Gastrocnemius medialis (tissue), 4 donors: ENCODE data around the gene MARCHF9. TPM values are rescaled to one million over a fixed set of nuclear protein-coding genes. Genes with fewer than 3 reads are reported as not detected.

Experiments used
- ATAC-seq, 2 donors: fragments of 150-250 bp; one replicate each; pipeline ENCODE4 v1.9.1; 2016
- DNase-seq, 2 donors: peaks; one replicate each; pipeline ENCODE4 v3.0.0-alpha.2; 2019
- H3K27ac ChIP-seq, 4 donors: fragments of 200-600 bp; sonication (generic); 1 replicate in 1 of 4; 2 replicates in 3 of 4; pipeline ENCODE4 v1.5.1; 2016 to 2018; ENCODE audit warnings: mild to moderate bottlenecking in 2 of 4, moderate library complexity in 1 of 4
- H3K27me3 ChIP-seq, 3 donors: fragments of 200-600 bp; sonication (generic) in 2 of 3; 1 replicate in 1 of 3; 2 replicates in 2 of 3; pipeline versions ENCODE4 v1.5.1 to v1.6.0; 2016 to 2019; ENCODE audit warnings: mild to moderate bottlenecking in 1 of 3, moderate library complexity in 1 of 3
- H3K36me3 ChIP-seq, 2 donors: fragments of 200-600 bp; sonication (generic) in 1 of 2; one replicate each; pipeline ENCODE4 v1.5.1; 2017 to 2018
- H3K4me1 ChIP-seq, 2 donors: fragments of 200-600 bp; sonication (generic) in 1 of 2; one replicate each; pipeline ENCODE4 v1.5.1; 2016 to 2017; ENCODE audit warnings: mild to moderate bottlenecking in 2 of 2
- H3K4me3 ChIP-seq, 4 donors: fragments of 200-600 bp; sonication (generic) in 3 of 4; 1 replicate in 1 of 4; 2 replicates in 3 of 4; pipeline ENCODE4 v1.5.1; 2016 to 2019; ENCODE audit warnings: mild to moderate bottlenecking in 2 of 4
- H3K9me3 ChIP-seq, 3 donors: fragments of 200-600 bp; sonication (generic) in 2 of 3; 1 replicate in 1 of 3; 2 replicates in 2 of 3; pipeline ENCODE4 v1.5.1; 2016 to 2019
- POLR2A ChIP-seq, 2 donors: fragments of 450-650 bp; IDR thresholded peaks; one replicate each; pipeline ENCODE4 v1.6.1; 2017; ENCODE audit warnings: antibody characterized with exemption in 2 of 2, mild to moderate bottlenecking in 2 of 2, moderate library complexity in 2 of 2
- in situ Hi-C, 4 donors: fragments of 200-750 bp; cut with MboI; loops; one replicate each; pipeline versions ENCODE4 v1.15.0 to v1.8.0; 2017; ENCODE audit warnings: low sequenced_read_pairs in 4 of 4
- intact Hi-C: fragments of 100-400 bp; cut with DNase I; formaldehyde crosslinking; loops from one replicate; pipeline ENCODE4 v1.15.1; 2023; ENCODE audit warnings: low total_unique reads
- total RNA-seq, 4 donors: library from RNA; depleted of rRNA; stranded (reverse); fragments of >200 nt; gene quantifications; one replicate each; pipeline versions ENCODE4 v1.1.0 to v1.2.3, GENCODE V29; 2016
- TF ChIP-seq, protein P1 (sequence below), 5 experiments: fragments of 450-650 bp in 3 of 5; fragments of 200-600 bp in 2 of 5; sonication (generic) in 2 of 5; IDR thresholded peaks in 4 of 5; conservative IDR thresholded peaks in 1 of 5; 1 replicate in 4 of 5; 2 replicates in 1 of 5; pipeline ENCODE4 v1.5.1; 2016 to 2019; ENCODE audit warnings: antibody characterized with exemption in 5 of 5, mild to moderate bottlenecking in 3 of 5, moderate library complexity in 3 of 5

The MARCHF9 gene
- total RNA-seq, 4 donors from 2014 or later, result 4.8 to 11.3 (median 7.9) TPM

GRCh38 chr12:57781801-57782200, 26.9 kb downstream of the MARCHF9 start:
- ATAC-seq, result no peak
- intact Hi-C loops, result loop anchor here (1.0 to 5.0 kb wide), 4 partner anchors 10 to 124 kb away; partner anchors contain the start of genes EEF1AKMT3, METTL1 and TSPAN31
- no peak overlapping the region for H3K4me3 ChIP-seq
- DNase-seq, result no peak
- in situ Hi-C loops, result loop anchor here in 1 of 4 donors (5.0 kb wide), 1 partner anchor 126 kb away; no protein-coding TSS in a partner anchor
- H3K9me3 ChIP-seq, result no peaks in the 10 kb centered on the region
- no peaks in the 10 kb centered on the region for H3K27me3 ChIP-seq
- TF ChIP-seq, protein P1, sequence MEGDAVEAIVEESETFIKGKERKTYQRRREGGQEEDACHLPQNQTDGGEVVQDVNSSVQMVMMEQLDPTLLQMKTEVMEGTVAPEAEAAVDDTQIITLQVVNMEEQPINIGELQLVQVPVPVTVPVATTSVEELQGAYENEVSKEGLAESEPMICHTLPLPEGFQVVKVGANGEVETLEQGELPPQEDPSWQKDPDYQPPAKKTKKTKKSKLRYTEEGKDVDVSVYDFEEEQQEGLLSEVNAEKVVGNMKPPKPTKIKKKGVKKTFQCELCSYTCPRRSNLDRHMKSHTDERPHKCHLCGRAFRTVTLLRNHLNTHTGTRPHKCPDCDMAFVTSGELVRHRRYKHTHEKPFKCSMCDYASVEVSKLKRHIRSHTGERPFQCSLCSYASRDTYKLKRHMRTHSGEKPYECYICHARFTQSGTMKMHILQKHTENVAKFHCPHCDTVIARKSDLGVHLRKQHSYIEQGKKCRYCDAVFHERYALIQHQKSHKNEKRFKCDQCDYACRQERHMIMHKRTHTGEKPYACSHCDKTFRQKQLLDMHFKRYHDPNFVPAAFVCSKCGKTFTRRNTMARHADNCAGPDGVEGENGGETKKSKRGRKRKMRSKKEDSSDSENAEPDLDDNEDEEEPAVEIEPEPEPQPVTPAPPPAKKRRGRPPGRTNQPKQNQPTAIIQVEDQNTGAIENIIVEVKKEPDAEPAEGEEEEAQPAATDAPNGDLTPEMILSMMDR (IDR thresholded peaks at IDR 0.05 in 4 of 5, conservative IDR thresholded peaks at IDR 0.05 in 1 of 5), result no peak
- no peak for TF ChIP-seq POLR2A (IDR thresholded peaks at IDR 0.05)
- H3K4me1 ChIP-seq, result peaks cover 9 to 15% of the 10 kb centered on the region in 2 donors
- H3K36me3 ChIP-seq, result peaks cover under 1 to 22% of the 10 kb centered on the region in 2 donors
- H3K27ac ChIP-seq, result no peak overlapping the region

- intact Hi-C loops (loop anchor here (1.0 to 5.0 kb wide), 4 partner anchors 10 to 123 kb away; partner anchors contain the start of genes EEF1AKMT3, METTL1 and TSPAN31), in situ Hi-C loops (loop anchor here in 1 of 4 donors (5.0 kb wide), 1 partner anchor 125 kb away; no protein-coding TSS in a partner anchor)
- H3K27ac ChIP-seq, result peak overlapping the region; percentile 80 to 89 (median 85)
- H3K4me3 ChIP-seq, result peak overlapping the region in 3 of 4 donors; percentile 89 to 98 (median 91)
- peaks cover 9 to 15% of the 10 kb centered on the region in 2 donors for H3K4me1 ChIP-seq
- no peak for DNase-seq
- peaks cover 3 to 26% of the 10 kb centered on the region in 2 donors for H3K36me3 ChIP-seq
- TF ChIP-seq POLR2A (IDR thresholded peaks at IDR 0.05), result no peak
- ATAC-seq, result no peak
- no peaks in the 10 kb centered on the region for H3K27me3 ChIP-seq
- no peaks in the 10 kb centered on the region for H3K9me3 ChIP-seq
Observed at GRCh38 chr12:57782243-57782607, 27.3 kb downstream of the MARCHF9 start.

- in situ Hi-C loops, result loop anchor here in 1 of 4 donors (5.0 kb wide), 1 partner anchor 124 kb away; no protein-coding TSS in a partner anchor
- DNase-seq, result peak; percentile 93 to 94
- peaks cover 3 to 32% of the 10 kb centered on the region in 2 donors for H3K36me3 ChIP-seq
- peak; percentile 96 for ATAC-seq
- TF ChIP-seq POLR2A (IDR thresholded peaks at IDR 0.05), result peak; percentile 56 to 75
- TF ChIP-seq, protein P1 (IDR thresholded peaks at IDR 0.05 in 4 of 5, conservative IDR thresholded peaks at IDR 0.05 in 1 of 5), result peak; percentile 95 to 99 (median 97)
- peaks cover 9 to 15% of the 10 kb centered on the region in 2 donors for H3K4me1 ChIP-seq
- intact Hi-C loops, result loop anchor here (1.0 to 5.0 kb wide), 4 partner anchors 11 to 122 kb away; partner anchors contain the start of genes EEF1AKMT3, METTL1 and TSPAN31
- H3K27ac ChIP-seq, result peak within 1 kb of the TSS; percentile 80 to 89 (median 85)
- no peaks in the 10 kb centered on the region for H3K9me3 ChIP-seq
- no peaks in the 10 kb centered on the region for H3K27me3 ChIP-seq
- H3K4me3 ChIP-seq, result peak within 1 kb of the TSS; percentile 89 to 98 (median 94)
Observed at GRCh38 chr12:57782608-57783465, 27.9 kb downstream of the MARCHF9 start, which contains the start of gene TSFM. TSFM (plus strand) TSS chr12:57782787; CDS start chr12:57782802, 15 bp downstream.

GRCh38 chr12:57783466-57783801, 28.5 kb downstream of the MARCHF9 start:
- DNase-seq (no peak), ATAC-seq (no peak)
- TF ChIP-seq, protein P1 (IDR thresholded peaks at IDR 0.05 in 4 of 5, conservative IDR thresholded peaks at IDR 0.05 in 1 of 5), result no peak
- TF ChIP-seq POLR2A (IDR thresholded peaks at IDR 0.05), result no peak
- H3K27me3 ChIP-seq, result no peaks in the 10 kb centered on the region
- intact Hi-C loops, result loop anchor here (5.0 kb wide), 2 partner anchors 36 to 49 kb away; partner anchors contain the start of gene TSPAN31
- H3K9me3 ChIP-seq, result no peaks in the 10 kb centered on the region
- peak overlapping the region in 3 of 4 donors; percentile 84 to 89 (median 86) for H3K27ac ChIP-seq
- H3K36me3 ChIP-seq, result peaks cover 3 to 38% of the 10 kb centered on the region in 2 donors
- peaks cover 9 to 15% of the 10 kb centered on the region in 2 donors for H3K4me1 ChIP-seq
- peak overlapping the region; percentile 89 to 98 (median 94) for H3K4me3 ChIP-seq
- in situ Hi-C loops, result loop anchor here in 1 of 4 donors (5.0 kb wide), 1 partner anchor 124 kb away; no protein-coding TSS in a partner anchor
